Measurements from ENCODE around the gene ZSWIM3. TPM values are rescaled to one million over a fixed set of nuclear protein-coding genes. Genes with fewer than 3 reads are reported as not detected.

The ZSWIM3 gene
- total RNA-seq, 2 experiments from 2014 or later, result 5.1 to 5.8 TPM

DNA sequence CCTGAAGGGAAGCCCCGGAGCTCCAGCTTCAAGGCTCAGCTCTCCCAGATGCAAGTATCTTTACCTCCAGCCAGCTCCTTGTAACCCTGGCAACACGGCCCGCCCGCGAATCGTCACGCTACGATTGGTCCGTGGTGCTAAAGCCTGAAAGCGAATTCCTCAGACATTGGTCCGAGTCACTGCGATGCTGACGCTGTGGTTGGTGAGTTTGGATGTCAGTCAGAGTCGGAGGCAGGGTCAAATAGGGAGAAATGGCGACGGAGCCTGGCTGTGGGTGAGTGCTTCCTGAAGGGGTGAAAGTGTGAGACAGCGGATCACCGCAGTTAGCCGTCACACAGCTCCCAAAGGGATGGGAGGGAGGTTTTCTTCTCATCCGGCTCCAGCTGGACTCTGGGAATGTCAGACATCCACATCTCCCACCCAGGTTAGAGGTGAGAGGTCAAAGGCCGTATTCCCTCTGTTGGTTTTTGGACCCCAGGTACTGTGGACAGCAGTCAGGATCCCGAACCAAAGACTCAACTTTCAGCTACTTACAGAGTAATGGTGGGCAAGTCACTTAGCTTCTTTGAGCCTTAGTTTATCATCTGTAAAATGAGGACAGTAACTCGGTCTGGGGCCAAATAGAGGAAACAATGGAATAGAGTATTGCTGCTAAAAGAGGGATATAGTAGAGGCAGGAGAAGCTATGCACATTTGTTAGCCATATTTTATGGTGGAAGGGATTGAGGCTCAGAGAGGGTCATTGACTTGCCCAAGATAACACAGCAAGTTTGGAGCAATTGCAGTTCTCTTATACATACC, 23.8 kb downstream of the ZSWIM3 start, which contains the start of gene ZSWIM1:
Gene ZSWIM1, plus strand, starts transcription at position 240 of the 801 bp plus-strand sequence. CDS start 1,366 bp downstream, outside the sequence.
- DNase-seq (peak; percentile 99), ATAC-seq (peak; percentile 99)

GRCh38 chr20:45882469-45883099, 25.2 kb downstream of the ZSWIM3 start:
- POLR2A ChIA-PET, result interaction anchor here (1.0 to 4.8 kb wide), 4 partner anchors 8 to 66 kb away, joined by 3 to 27 read pairs (median 16); partner anchors contain the start of genes ACOT8, CTSA, NEURL2 and PCIF1
- peaks cover 32% of the 10 kb centered on the region for H3K36me3 Mint-ChIP-seq (ENCODE audit: low read depth)

More for the DNA sequence above, 23.8 kb downstream of the ZSWIM3 start, which contains the start of gene ZSWIM1:
- Mint-ChIP-seq H3K27ac (peak within 1 kb of the TSS; percentile 84), H3K27me3 (ENCODE audit: low read depth) (no peaks in the 10 kb centered on the region), H3K4me1 (ENCODE audit: low read depth) (peaks cover 39% of the 10 kb centered on the region), H3K36me3 (ENCODE audit: low read depth) (peaks cover 38% of the 10 kb centered on the region), H3K4me3 (peak within 1 kb of the TSS; percentile 86), H3K9me3 (ENCODE audit: insufficient read depth) (no peaks in the 10 kb centered on the region)
- ChIA-PET CTCF (interaction anchor here (0.6 to 2.6 kb wide), 7 partner anchors 9 to 116 kb away, joined by 3 to 22 read pairs (median 5); partner anchors contain the start of genes CTSA and NEURL2), POLR2A (interaction anchor here (0.5 to 4.8 kb wide), 14 partner anchors 9 to 1662 kb away, joined by 3 to 27 read pairs (median 4); partner anchors contain the start of genes ACOT8, CTSA, NEURL2 and PCIF1)

DNA sequence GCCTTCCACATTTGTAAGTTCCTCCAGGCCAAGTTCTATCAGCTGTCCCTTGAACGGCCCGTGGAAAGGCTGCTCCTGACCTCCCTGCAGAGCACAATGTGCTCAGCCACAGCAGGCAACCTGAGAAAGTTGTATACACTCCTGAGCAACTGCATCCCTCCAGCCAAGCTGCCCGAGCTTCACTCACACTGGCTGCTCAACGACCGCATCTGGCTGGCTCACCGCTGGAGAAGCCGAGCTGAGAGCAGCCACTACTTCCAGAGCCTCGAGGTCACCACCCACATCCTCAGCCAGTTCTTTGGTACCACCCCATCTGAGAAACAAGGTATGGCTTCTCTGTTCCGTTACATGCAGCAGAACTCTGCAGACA, 25.7 kb downstream of the ZSWIM3 start:
- ATAC-seq, result no peak
- H3K27me3 Mint-ChIP-seq (ENCODE audit: low read depth), result no peaks in the 10 kb centered on the region
- no peak for DNase-seq
- POLR2A ChIA-PET, result interaction anchor here (4.8 kb wide), 1 partner anchor 51 kb away, joined by 24 read pairs; the partner anchor contains the start of gene PCIF1
- peaks cover 42% of the 10 kb centered on the region for H3K4me1 Mint-ChIP-seq (ENCODE audit: low read depth)
- peak overlapping the region; percentile 10 for H3K4me3 Mint-ChIP-seq
- peaks cover 32% of the 10 kb centered on the region for H3K36me3 Mint-ChIP-seq (ENCODE audit: low read depth)
- H3K9me3 Mint-ChIP-seq (ENCODE audit: insufficient read depth), result no peaks in the 10 kb centered on the region
- CTCF ChIA-PET, result interaction anchor here (0.9 to 2.6 kb wide), 2 partner anchors 27 to 51 kb away, joined by 3 to 8 read pairs; no protein-coding TSS in a partner anchor
- H3K27ac Mint-ChIP-seq, result no peak overlapping the region

More at GRCh38 chr20:45882469-45883099, 25.2 kb downstream of the ZSWIM3 start:
- H3K9me3 Mint-ChIP-seq (ENCODE audit: insufficient read depth), result no peaks in the 10 kb centered on the region
- ATAC-seq (no peak), DNase-seq (no peak)
- H3K4me3 Mint-ChIP-seq, result peak overlapping the region; percentile 63
- H3K27ac Mint-ChIP-seq, result no peak overlapping the region
- peaks cover 42% of the 10 kb centered on the region for H3K4me1 Mint-ChIP-seq (ENCODE audit: low read depth)
- no peaks in the 10 kb centered on the region for H3K27me3 Mint-ChIP-seq (ENCODE audit: low read depth)
- CTCF ChIA-PET, result interaction anchor here (2.2 to 2.6 kb wide), 2 partner anchors 8 to 51 kb away, joined by 8 to 22 read pairs; partner anchors contain the start of genes CTSA and NEURL2

- ChIA-PET CTCF (interaction anchor here (0.7 to 1.9 kb wide), 3 partner anchors 23 to 88 kb away, joined by 3 to 8 read pairs (median 3); no protein-coding TSS in a partner anchor), POLR2A (interaction anchor here (1.2 kb wide), 1 partner anchor 50 kb away, joined by 4 read pairs; no protein-coding TSS in a partner anchor)
- Mint-ChIP-seq H3K9me3 (ENCODE audit: insufficient read depth) (no peaks in the 10 kb centered on the region), H3K4me3 (no peak overlapping the region), H3K27ac (no peak overlapping the region), H3K36me3 (ENCODE audit: low read depth) (peaks cover 29% of the 10 kb centered on the region), H3K27me3 (ENCODE audit: low read depth) (no peaks in the 10 kb centered on the region), H3K4me1 (ENCODE audit: low read depth) (peaks cover 46% of the 10 kb centered on the region)
- no peak for ATAC-seq
- no peak for DNase-seq
Observed at GRCh38 chr20:45886590-45887345, 29.4 kb downstream of the ZSWIM3 start.

- ATAC-seq (no peak), DNase-seq (no peak)
- Mint-ChIP-seq H3K4me1 (ENCODE audit: low read depth) (peaks cover 48% of the 10 kb centered on the region), H3K36me3 (ENCODE audit: low read depth) (peaks cover 25% of the 10 kb centered on the region), H3K27ac (no peak within 1 kb of the TSS), H3K9me3 (ENCODE audit: insufficient read depth) (no peaks in the 10 kb centered on the region), H3K4me3 (no peak within 1 kb of the TSS), H3K27me3 (ENCODE audit: low read depth) (no peaks in the 10 kb centered on the region)
- POLR2A ChIA-PET, result interaction anchor here (1.2 to 1.7 kb wide), 2 partner anchors 47 to 50 kb away, joined by 4 to 8 read pairs; partner anchors contain the start of gene PCIF1
- CTCF ChIA-PET, result interaction anchor here (0.7 to 1.5 kb wide), 4 partner anchors 23 to 89 kb away, joined by 3 read pairs; no protein-coding TSS in a partner anchor
Observed at GRCh38 chr20:45887346-45887715, 29.9 kb downstream of the ZSWIM3 start, which contains the start of gene SPATA25. TSS of gene SPATA25 (minus strand) at chr20:45887622. CDS start at chr20:45887590, 32 bp downstream.

- POLR2A ChIA-PET, result interaction anchor here (1.7 to 3.1 kb wide), 2 partner anchors 8 to 46 kb away, joined by 8 to 27 read pairs; partner anchors contain the start of genes PCIF1 and ZSWIM1
- CTCF ChIA-PET, result interaction anchor here (1.5 to 3.3 kb wide), 4 partner anchors 7 to 90 kb away, joined by 3 to 22 read pairs (median 12); partner anchors contain the start of gene ZSWIM1
- Mint-ChIP-seq H3K9me3 (ENCODE audit: insufficient read depth) (no peaks in the 10 kb centered on the region), H3K4me1 (ENCODE audit: low read depth) (peaks cover 45% of the 10 kb centered on the region), H3K4me3 (no peak overlapping the region), H3K27me3 (ENCODE audit: low read depth) (no peaks in the 10 kb centered on the region), H3K27ac (no peak overlapping the region), H3K36me3 (ENCODE audit: low read depth) (peaks cover 12% of the 10 kb centered on the region)
- ATAC-seq (no peak), DNase-seq (no peak)
Observed at GRCh38 chr20:45888681-45889080, 31.3 kb downstream of the ZSWIM3 start.

DNA sequence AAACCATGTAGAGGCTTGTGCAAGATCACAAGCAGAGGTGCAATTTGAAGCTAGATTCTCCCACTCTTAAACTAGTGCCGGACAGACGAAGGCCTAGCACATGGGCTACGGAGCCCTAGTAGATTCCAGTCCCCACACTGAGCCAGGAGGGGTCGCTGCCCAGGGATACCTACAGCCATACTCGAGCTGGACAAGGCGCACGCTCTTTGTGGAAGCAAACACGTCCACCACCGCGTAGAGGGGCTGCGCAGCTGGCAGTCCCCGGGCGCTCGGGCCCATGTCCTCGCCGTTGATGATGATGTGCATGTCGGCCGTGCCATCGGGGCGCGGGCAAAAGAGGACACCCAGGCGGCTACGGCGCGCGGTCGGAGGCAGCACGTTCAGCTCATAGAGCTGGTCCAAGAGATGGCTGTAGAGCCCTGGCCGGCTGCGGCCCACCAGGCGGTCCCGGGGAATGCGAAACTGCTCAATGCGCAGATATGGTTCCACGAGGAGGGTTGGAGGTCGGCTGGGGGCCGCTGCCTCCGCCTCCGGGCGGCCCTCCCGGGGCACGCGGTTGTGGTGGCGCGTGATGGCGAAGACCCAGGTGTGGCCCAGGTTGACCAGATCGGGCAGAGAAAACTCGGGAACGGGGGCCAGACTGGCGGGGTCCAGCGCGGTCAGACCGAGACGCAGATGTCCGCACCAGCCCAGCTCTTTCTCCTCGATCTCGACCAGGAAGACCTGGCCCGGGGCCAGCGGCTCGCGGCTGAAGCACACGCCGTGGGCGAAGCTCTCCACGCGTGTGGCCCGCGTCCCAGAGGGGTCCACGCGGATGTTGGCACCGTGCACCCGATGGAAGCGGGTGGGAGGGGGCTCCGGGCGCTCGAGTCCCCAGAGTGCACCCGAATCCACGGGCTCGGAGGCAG, 32.9 kb downstream of the ZSWIM3 start:
- DNase-seq (peak; percentile 58), ATAC-seq (peak; percentile 36)
- Mint-ChIP-seq H3K4me3 (peak overlapping the region; percentile 87), H3K27me3 (ENCODE audit: low read depth) (no peaks in the 10 kb centered on the region), H3K4me1 (ENCODE audit: low read depth) (peaks cover 48% of the 10 kb centered on the region), H3K9me3 (ENCODE audit: insufficient read depth) (no peaks in the 10 kb centered on the region), H3K36me3 (ENCODE audit: low read depth) (peaks cover 4% of the 10 kb centered on the region), H3K27ac (peak overlapping the region; percentile 61)
- CTCF ChIA-PET, result interaction anchor here (0.6 to 3.3 kb wide), 14 partner anchors 9 to 123 kb away, joined by 3 to 22 read pairs (median 4); partner anchors contain the start of genes ACOT8 and ZSWIM1
- POLR2A ChIA-PET, result interaction anchor here (0.5 to 4.6 kb wide), 11 partner anchors 9 to 98 kb away, joined by 3 to 39 read pairs (median 3); partner anchors contain the start of genes DNTTIP1, PCIF1, WFDC3 and ZNF335

- peak; percentile 91 for DNase-seq
- H3K9me3 Mint-ChIP-seq (ENCODE audit: insufficient read depth), result no peaks in the 10 kb centered on the region
- H3K4me1 Mint-ChIP-seq (ENCODE audit: low read depth), result peaks cover 43% of the 10 kb centered on the region
- H3K36me3 Mint-ChIP-seq (ENCODE audit: low read depth), result peaks cover 4% of the 10 kb centered on the region
- CTCF ChIA-PET, result interaction anchor here (0.8 to 3.3 kb wide), 9 partner anchors 10 to 122 kb away, joined by 3 to 22 read pairs (median 4); partner anchors contain the start of genes ACOT8 and ZSWIM1
- peak within 1 kb of the TSS; percentile 87 for H3K4me3 Mint-ChIP-seq
- ATAC-seq, result peak; percentile 87
- no peaks in the 10 kb centered on the region for H3K27me3 Mint-ChIP-seq (ENCODE audit: low read depth)
- H3K27ac Mint-ChIP-seq, result peak within 1 kb of the TSS; percentile 82
- POLR2A ChIA-PET, result interaction anchor here (0.5 to 4.6 kb wide), 16 partner anchors 10 to 471 kb away, joined by 3 to 39 read pairs (median 3); partner anchors contain the start of genes DNTTIP1, PCIF1, WFDC3 and ZNF335
Observed at GRCh38 chr20:45890985-45891983, 33.9 kb downstream of the ZSWIM3 start, which contains the start of the genes CTSA and NEURL2. TSS of gene CTSA (plus strand) at chr20:45891335. CDS start at chr20:45891569, 234 bp downstream. TSS of gene NEURL2 (minus strand) at chr20:45891208. CDS start at chr20:45890991, 217 bp downstream.
